HG02763 (cell line): ENCODE data around the gene ENKD1.

Source experiments
- ATAC-seq: cut with Tn5 transposase; IDR thresholded peaks from one replicate; pipeline ENCODE4 v1.9.1; 2021; ENCODE audit warnings: mild to moderate bottlenecking, moderate library complexity; ENCODE audit not compliant: unreplicated experiment

Gene ENKD1

GRCh38 chr16:67651847-67652246 lies 14.7 kb downstream of the ENKD1 start:
- ATAC-seq: no peak

- ATAC-seq: no peak
Measured at GRCh38 chr16:67651039-67651438, 15.5 kb downstream of the ENKD1 start.

GRCh38 chr16:67650023-67650422 lies 16.5 kb downstream of the ENKD1 start:
- ATAC-seq: no peak

- ATAC-seq: no peak
Measured at GRCh38 chr16:67649494-67649931, 17.0 kb downstream of the ENKD1 start.

GRCh38 chr16:67648764-67649407 lies 17.7 kb downstream of the ENKD1 start:
- no peak for ATAC-seq

GRCh38 chr16:67648088-67648763 lies 18.3 kb downstream of the ENKD1 start:
- ATAC-seq: no peak

- ATAC-seq: no peak
Measured at GRCh38 chr16:67647681-67648080, 18.9 kb downstream of the ENKD1 start.

GRCh38 chr16:67647111-67647651 lies 19.4 kb downstream of the ENKD1 start:
- no peak for ATAC-seq

- no peak for ATAC-seq
Measured at GRCh38 chr16:67645397-67646121, 21.0 kb downstream of the ENKD1 start.

GRCh38 chr16:67644038-67644437 lies 22.5 kb downstream of the ENKD1 start:
- no peak for ATAC-seq

GRCh38 chr16:67641779-67642708 lies 24.5 kb downstream of the ENKD1 start:
- no peak for ATAC-seq

GRCh38 chr16:67637625-67638024 lies 28.9 kb downstream of the ENKD1 start:
- ATAC-seq: no peak

GRCh38 chr16:67636713-67637112 lies 29.8 kb downstream of the ENKD1 start:
- no peak for ATAC-seq

- no peak for ATAC-seq
Measured at GRCh38 chr16:67632415-67633172, 34.0 kb downstream of the ENKD1 start.

- no peak for ATAC-seq
Measured at GRCh38 chr16:67628216-67628615, 38.3 kb downstream of the ENKD1 start.

- ATAC-seq: no peak
Measured at GRCh38 chr16:67613808-67614207, 52.7 kb downstream of the ENKD1 start.
